HEK293 (cell line): ENCODE data around the gene TAF6L.
"Not testable (repeated sequence)": the region's sequence is repeated elsewhere in the genome, so short reads cannot be mapped to it uniquely, and the experiment has no call there.

Experiments used
- CTCF ChIA-PET: fragments of 350-600 bp; formaldehyde crosslinking; extraction: SDS; loops from one replicate; lab custom pipeline; 2021; ENCODE audit warnings: antibody characterized with exemption; lab: Yijun Ruan, JAX
- POLR2A ChIA-PET: fragments of 300-600 bp; formaldehyde crosslinking; extraction: SDS; loops from one replicate; lab custom pipeline; 2020; ENCODE audit warnings: antibody characterized with exemption, inconsistent platforms; lab: Yijun Ruan, JAX
- H3K27ac ChIP-seq: fragments of 200-500 bp; sonication (Bioruptor generic); 2 replicates; pipeline ENCODE4 v1.5.1; 2014; ENCODE audit warnings: low read depth, low read length, control low read depth, inconsistent platforms; ENCODE audit errors: extremely low read depth
- H3K36me3 ChIP-seq, 2 experiments: fragments of 200-500 bp in 1 of 2; sonication (Bioruptor generic) in 1 of 2; 1 replicate in 1 of 2; 2 replicates in 1 of 2; pipeline ENCODE4 v1.5.1; 2014 to 2017; ENCODE audit warnings: inconsistent platforms in 2 of 2, low read length in 2 of 2; ENCODE audit not compliant: control insufficient read depth in 2 of 2, insufficient read depth in 1 of 2
- H3K4me1 ChIP-seq: fragments of 200-500 bp; sonication (Bioruptor generic); 2 replicates; pipeline ENCODE4 v1.5.1; 2014; ENCODE audit warnings: mild to moderate bottlenecking, low read length, inconsistent platforms; ENCODE audit not compliant: control insufficient read depth, insufficient read depth
- H3K4me3 ChIP-seq: 2 replicates; pipeline ENCODE4 v1.5.1; 2011; ENCODE audit warnings: low read depth, mild to moderate bottlenecking, control low read depth, low read length, moderate library complexity
- H3K9me3 ChIP-seq: fragments of 200-500 bp; sonication (Bioruptor generic); 2 replicates; pipeline ENCODE4 v1.5.1; 2014; ENCODE audit warnings: low read depth, low read length, inconsistent platforms; ENCODE audit not compliant: control insufficient read depth, insufficient read depth
- FEZF1 ChIP-seq: fragments of 450-650 bp; formaldehyde crosslinking; IDR thresholded peaks from 2 replicates; pipeline ENCODE4 v1.5.1; 2016; ENCODE audit warnings: missing biosample characterization, missing genetic modification characterization
- KLF16 ChIP-seq: fragments of 450-650 bp; formaldehyde crosslinking; IDR thresholded peaks from 2 replicates; pipeline ENCODE4 v1.5.1; 2017; ENCODE audit warnings: missing biosample characterization, missing genetic modification characterization
- KLF7 ChIP-seq: fragments of 450-650 bp; formaldehyde crosslinking; IDR thresholded peaks from 2 replicates; pipeline ENCODE4 v1.5.1; 2016; ENCODE audit warnings: missing biosample characterization, missing genetic modification characterization, borderline replicate concordance
- OVOL3 ChIP-seq: fragments of 450-650 bp; formaldehyde crosslinking; IDR thresholded peaks from 2 replicates; pipeline ENCODE4 v1.5.1; 2016; ENCODE audit warnings: missing biosample characterization, missing genetic modification characterization
- SETDB1 ChIP-seq: IDR thresholded peaks from one replicate; pipeline ENCODE4 v1.6.1; 2017; ENCODE audit warnings: mild to moderate bottlenecking, low read length, moderate library complexity, mixed read lengths; ENCODE audit not compliant: insufficient read length
- ZBTB17 ChIP-seq: fragments of 450-650 bp; formaldehyde crosslinking; IDR thresholded peaks from 2 replicates; pipeline ENCODE4 v1.5.1; 2016; ENCODE audit warnings: missing biosample characterization, missing genetic modification characterization
- ZBTB21 ChIP-seq: fragments of 450-650 bp; formaldehyde crosslinking; IDR thresholded peaks from 2 replicates; pipeline ENCODE4 v1.5.1; 2017; ENCODE audit warnings: missing biosample characterization, missing genetic modification characterization
- ZFHX2 ChIP-seq: fragments of 450-650 bp; formaldehyde crosslinking; conservative IDR thresholded peaks from 2 replicates; pipeline ENCODE4 v1.5.1; 2016; ENCODE audit warnings: missing biosample characterization, missing genetic modification characterization
- ZFP69B ChIP-seq: fragments of 450-650 bp; formaldehyde crosslinking; IDR thresholded peaks from 2 replicates; pipeline ENCODE4 v1.5.1; 2016; ENCODE audit warnings: missing biosample characterization, missing genetic modification characterization
- ZNF121 ChIP-seq: fragments of 450-650 bp; formaldehyde crosslinking; IDR thresholded peaks from 2 replicates; pipeline ENCODE4 v1.5.1; 2016; ENCODE audit warnings: missing biosample characterization, missing genetic modification characterization
- ZNF184 ChIP-seq: fragments of 450-650 bp; IDR thresholded peaks from 2 replicates; pipeline ENCODE4 v1.5.1; 2018; ENCODE audit warnings: missing biosample characterization, mild to moderate bottlenecking, missing genetic modification characterization
- ZNF2 ChIP-seq: fragments of 450-650 bp; formaldehyde crosslinking; IDR thresholded peaks from 2 replicates; pipeline ENCODE4 v1.5.1; 2016; ENCODE audit warnings: missing biosample characterization, missing genetic modification characterization
- ZNF274 ChIP-seq, 2 experiments: fragments of 200-500 bp in 1 of 2; fragments of 450-650 bp in 1 of 2; sonication (Bioruptor generic) in 1 of 2; formaldehyde crosslinking in 1 of 2; IDR thresholded peaks; 2 replicates each; pipeline versions ENCODE4 v1.5.1 to v1.6.1; 2014 to 2016; ENCODE audit warnings: borderline replicate concordance in 1 of 2, inconsistent platforms in 1 of 2, low read length in 1 of 2, missing biosample characterization in 1 of 2, missing genetic modification characterization in 1 of 2
- ZNF324 ChIP-seq: fragments of 450-650 bp; formaldehyde crosslinking; IDR thresholded peaks from 2 replicates; pipeline ENCODE4 v1.5.1; 2016; ENCODE audit warnings: missing biosample characterization, missing genetic modification characterization
- ZNF37A ChIP-seq: fragments of 450-650 bp; IDR thresholded peaks from 2 replicates; pipeline ENCODE4 v1.5.1; 2018; ENCODE audit warnings: missing biosample characterization, missing genetic modification characterization
- ZNF660 ChIP-seq: fragments of 450-650 bp; IDR thresholded peaks from 2 replicates; pipeline ENCODE4 v1.5.1; 2018; ENCODE audit warnings: missing biosample characterization, mild to moderate bottlenecking, missing genetic modification characterization
- ZNF76 ChIP-seq: fragments of 450-650 bp; formaldehyde crosslinking; IDR thresholded peaks from 2 replicates; pipeline ENCODE4; 2016; ENCODE audit warnings: low read depth, missing biosample characterization, missing genetic modification characterization, borderline replicate concordance
- ZNF843 ChIP-seq: fragments of 450-650 bp; formaldehyde crosslinking; IDR thresholded peaks from 2 replicates; pipeline ENCODE4 v1.5.1; 2016; ENCODE audit warnings: missing biosample characterization, missing genetic modification characterization
- ZSCAN30 ChIP-seq: fragments of 450-650 bp; IDR thresholded peaks from 2 replicates; pipeline ENCODE4 v1.5.1; 2018; ENCODE audit warnings: missing biosample characterization, mild to moderate bottlenecking, missing genetic modification characterization, moderate library complexity
- TF ChIP-seq, protein P1 (sequence below): fragments of 450-650 bp; formaldehyde crosslinking; IDR thresholded peaks from 2 replicates; pipeline ENCODE4 v1.5.1; 2016; ENCODE audit warnings: missing biosample characterization, missing genetic modification characterization
- TF ChIP-seq, protein P2 (sequence below): fragments of 450-650 bp; formaldehyde crosslinking; conservative IDR thresholded peaks from 2 replicates; pipeline ENCODE4 v1.5.1; 2016; ENCODE audit warnings: low read depth, missing biosample characterization, missing genetic modification characterization
- TF ChIP-seq, protein P3 (sequence below): fragments of 450-650 bp; formaldehyde crosslinking; IDR thresholded peaks from 2 replicates; pipeline ENCODE4 v1.5.1; 2016; ENCODE audit warnings: missing biosample characterization, missing genetic modification characterization

Gene TAF6L

DNA sequence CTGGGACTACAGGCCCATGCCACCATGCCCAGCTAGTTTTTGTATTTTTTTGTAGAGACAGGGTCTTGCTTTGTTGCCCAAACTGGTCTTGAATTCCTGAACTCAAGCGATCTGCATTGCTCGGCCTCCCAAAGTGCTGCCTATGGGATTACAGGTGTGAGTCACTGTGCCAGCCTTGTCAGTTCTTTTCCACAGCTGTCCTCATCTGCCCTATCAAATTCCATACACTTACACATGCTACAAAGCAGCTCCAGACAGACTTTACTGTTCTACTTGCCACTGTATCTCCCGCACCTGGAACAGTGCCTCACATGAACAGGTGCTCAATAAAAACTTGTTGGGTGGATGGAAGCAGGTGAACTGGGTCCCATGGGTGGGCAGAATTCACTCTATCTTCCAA, 52.5 kb downstream of the TAF6L start (continued):
- TF ChIP-seq, protein P1, sequence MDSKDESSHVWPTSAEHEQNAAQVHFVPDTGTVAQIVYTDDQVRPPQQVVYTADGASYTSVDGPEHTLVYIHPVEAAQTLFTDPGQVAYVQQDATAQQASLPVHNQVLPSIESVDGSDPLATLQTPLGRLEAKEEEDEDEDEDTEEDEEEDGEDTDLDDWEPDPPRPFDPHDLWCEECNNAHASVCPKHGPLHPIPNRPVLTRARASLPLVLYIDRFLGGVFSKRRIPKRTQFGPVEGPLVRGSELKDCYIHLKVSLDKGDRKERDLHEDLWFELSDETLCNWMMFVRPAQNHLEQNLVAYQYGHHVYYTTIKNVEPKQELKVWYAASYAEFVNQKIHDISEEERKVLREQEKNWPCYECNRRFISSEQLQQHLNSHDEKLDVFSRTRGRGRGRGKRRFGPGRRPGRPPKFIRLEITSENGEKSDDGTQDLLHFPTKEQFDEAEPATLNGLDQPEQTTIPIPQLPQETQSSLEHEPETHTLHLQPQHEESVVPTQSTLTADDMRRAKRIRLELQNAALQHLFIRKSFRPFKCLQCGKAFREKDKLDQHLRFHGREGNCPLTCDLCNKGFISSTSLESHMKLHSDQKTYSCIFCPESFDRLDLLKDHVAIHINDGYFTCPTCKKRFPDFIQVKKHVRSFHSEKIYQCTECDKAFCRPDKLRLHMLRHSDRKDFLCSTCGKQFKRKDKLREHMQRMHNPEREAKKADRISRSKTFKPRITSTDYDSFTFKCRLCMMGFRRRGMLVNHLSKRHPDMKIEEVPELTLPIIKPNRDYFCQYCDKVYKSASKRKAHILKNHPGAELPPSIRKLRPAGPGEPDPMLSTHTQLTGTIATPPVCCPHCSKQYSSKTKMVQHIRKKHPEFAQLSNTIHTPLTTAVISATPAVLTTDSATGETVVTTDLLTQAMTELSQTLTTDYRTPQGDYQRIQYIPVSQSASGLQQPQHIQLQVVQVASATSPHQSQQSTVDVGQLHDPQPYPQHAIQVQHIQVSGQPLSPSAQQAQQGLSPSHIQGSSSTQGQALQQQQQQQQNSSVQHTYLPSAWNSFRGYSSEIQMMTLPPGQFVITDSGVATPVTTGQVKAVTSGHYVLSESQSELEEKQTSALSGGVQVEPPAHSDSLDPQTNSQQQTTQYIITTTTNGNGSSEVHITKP (tag by site-specific recombination) = no peak

DNA sequence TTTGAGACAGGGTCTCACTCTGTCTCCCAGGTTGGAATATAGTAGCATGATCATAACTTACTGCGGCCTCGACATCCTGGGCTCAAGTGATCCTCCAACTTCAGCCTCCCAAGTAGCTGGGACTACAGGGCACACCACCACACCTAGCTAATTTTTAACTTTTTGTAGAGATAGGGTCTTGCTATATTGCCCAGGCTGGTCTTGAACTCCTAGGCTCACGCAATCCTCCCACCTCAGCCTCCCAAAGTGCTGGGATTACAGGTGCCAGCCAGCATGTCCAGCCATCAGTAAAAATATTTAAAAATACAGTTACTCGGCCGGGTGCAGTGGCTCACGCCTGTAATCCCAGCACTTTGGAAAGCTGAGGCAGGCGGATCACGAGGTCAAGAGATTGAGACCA, 56.9 kb downstream of the TAF6L start:
- POLR2A ChIA-PET = interaction anchor here (1.1 to 2.2 kb wide), 4 partner anchors 13 to 101 kb away, joined by 4 to 12 read pairs (median 4); partner anchors contain the start of genes HNRNPUL2, NXF1 and SLC3A2
- peak; percentile 55; the same call in 1 of the 2 replicates for TF ChIP-seq ZNF121
- CTCF ChIA-PET = interaction anchor here (0.7 kb wide), 1 partner anchor 41 kb away, joined by 3 read pairs; no protein-coding TSS in a partner anchor
- H3K27ac ChIP-seq, H3K4me1 ChIP-seq, H3K4me3 ChIP-seq, H3K9me3 ChIP-seq: not testable (repeated sequence)
- H3K36me3 ChIP-seq = peaks cover 0 to 57% of the 10 kb centered on the region in 2 experiments; a peak in 2 of 3 replicates

DNA sequence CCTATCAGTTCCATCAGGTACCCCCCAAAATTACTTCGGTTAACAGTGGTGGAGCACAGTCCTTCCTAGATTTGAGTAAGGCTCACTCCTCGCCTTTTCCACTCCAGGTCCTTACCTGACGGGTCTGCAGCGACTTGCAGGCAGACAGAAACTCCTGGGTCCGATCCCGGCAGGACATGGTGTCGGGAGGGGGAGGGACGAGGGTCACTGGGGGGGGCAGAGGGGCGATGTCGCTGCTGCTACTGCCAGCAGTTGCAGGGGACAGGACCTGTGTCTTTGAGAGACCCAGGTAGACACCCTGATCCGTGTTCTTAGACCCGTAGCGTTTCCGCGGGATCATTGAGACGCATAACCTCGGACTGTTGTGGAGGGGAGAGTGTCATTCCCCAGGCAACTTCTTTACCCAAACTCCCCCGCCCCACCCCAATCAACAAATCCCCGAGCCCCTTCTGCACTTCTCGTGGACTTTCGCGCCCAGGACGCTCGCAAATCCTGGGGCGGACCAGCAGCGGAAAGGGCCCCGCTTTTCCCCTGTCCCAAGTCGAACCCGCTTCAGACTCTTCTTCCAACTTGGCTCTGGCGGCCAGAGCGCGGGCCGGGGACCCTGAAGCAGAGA, 59.8 kb downstream of the TAF6L start:
- H3K9me3 ChIP-seq = no peaks in the 10 kb centered on the region
- peaks cover 0 to 55% of the 10 kb centered on the region in 2 experiments; a peak in 2 of 3 replicates for H3K36me3 ChIP-seq
- peak overlapping the region; percentile 87 for H3K4me3 ChIP-seq
- CTCF ChIA-PET = interaction anchor here (1.5 to 2.1 kb wide), 2 partner anchors 44 kb away, joined by 7 to 13 read pairs; partner anchors contain the start of gene TMEM179B
- TF ChIP-seq ZBTB17 (tag by site-specific recombination) (0 out of 2 replicates have a peak, but pooled peaks have one; percentile 16), ZFHX2 (tag by site-specific recombination) (no peak), SETDB1 (no peak), ZNF2 (tag by site-specific recombination) (no peak), ZBTB21 (0 out of 2 replicates have a peak, but pooled peaks have one; percentile 10), ZNF184 (tag by site-specific recombination) (peak; percentile 43; the same call in 1 of the 2 replicates), ZSCAN30 (tag by site-specific recombination) (0 out of 2 replicates have a peak, but pooled peaks have one; percentile 35), ZNF660 (tag by site-specific recombination) (peak; percentile 33; the same call in 1 of the 2 replicates), KLF7 (tag by site-specific recombination) (0 out of 2 replicates have a peak, but pooled peaks have one; percentile 24), ZNF37A (tag by site-specific recombination) (no peak), ZNF324 (peak; percentile 83), OVOL3 (no peak), ZNF274 (IDR thresholded peaks at IDR 0.05; ENCODE audit: low read length) (no peak), ZNF274 (tag by site-specific recombination; IDR thresholded peaks at IDR 0.05; ENCODE audit: borderline replicate concordance) (no peak), ZNF843 (tag by site-specific recombination) (peak; percentile 21; the same call in 1 of the 2 replicates), FEZF1 (tag by site-specific recombination) (no peak), ZFP69B (tag by site-specific recombination) (peak; percentile 60; the same call in 1 of the 2 replicates), KLF16 (tag by site-specific recombination) (no peak; the same call in 1 of the 2 replicates), ZNF76 (peak; percentile 47; the same call in 1 of the 2 replicates)
- TF ChIP-seq, protein P2, sequence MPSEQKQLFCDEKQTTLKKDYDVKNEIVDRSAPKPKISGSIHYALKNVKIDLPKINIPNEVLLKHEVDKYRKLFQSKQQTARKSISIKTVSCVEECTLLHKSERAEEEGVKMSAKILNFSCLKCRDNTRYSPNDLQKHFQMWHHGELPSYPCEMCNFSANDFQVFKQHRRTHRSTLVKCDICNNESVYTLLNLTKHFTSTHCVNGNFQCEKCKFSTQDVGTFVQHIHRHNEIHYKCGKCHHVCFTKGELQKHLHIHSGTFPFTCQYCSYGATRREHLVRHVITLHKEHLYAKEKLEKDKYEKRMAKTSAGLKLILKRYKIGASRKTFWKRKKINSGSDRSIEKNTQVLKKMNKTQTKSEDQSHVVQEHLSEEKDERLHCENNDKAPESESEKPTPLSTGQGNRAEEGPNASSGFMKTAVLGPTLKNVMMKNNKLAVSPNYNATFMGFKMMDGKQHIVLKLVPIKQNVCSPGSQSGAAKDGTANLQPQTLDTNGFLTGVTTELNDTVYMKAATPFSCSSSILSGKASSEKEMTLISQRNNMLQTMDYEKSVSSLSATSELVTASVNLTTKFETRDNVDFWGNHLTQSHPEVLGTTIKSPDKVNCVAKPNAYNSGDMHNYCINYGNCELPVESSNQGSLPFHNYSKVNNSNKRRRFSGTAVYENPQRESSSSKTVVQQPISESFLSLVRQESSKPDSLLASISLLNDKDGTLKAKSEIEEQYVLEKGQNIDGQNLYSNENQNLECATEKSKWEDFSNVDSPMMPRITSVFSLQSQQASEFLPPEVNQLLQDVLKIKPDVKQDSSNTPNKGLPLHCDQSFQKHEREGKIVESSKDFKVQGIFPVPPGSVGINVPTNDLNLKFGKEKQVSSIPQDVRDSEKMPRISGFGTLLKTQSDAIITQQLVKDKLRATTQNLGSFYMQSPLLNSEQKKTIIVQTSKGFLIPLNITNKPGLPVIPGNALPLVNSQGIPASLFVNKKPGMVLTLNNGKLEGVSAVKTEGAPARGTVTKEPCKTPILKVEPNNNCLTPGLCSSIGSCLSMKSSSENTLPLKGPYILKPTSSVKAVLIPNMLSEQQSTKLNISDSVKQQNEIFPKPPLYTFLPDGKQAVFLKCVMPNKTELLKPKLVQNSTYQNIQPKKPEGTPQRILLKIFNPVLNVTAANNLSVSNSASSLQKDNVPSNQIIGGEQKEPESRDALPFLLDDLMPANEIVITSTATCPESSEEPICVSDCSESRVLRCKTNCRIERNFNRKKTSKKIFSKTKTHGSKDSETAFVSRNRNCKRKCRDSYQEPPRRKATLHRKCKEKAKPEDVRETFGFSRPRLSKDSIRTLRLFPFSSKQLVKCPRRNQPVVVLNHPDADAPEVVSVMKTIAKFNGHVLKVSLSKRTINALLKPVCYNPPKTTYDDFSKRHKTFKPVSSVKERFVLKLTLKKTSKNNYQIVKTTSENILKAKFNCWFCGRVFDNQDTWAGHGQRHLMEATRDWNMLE (tag by site-specific recombination) = peak; percentile 42; the same call in 1 of the 2 replicates
- TF ChIP-seq, protein P3, sequence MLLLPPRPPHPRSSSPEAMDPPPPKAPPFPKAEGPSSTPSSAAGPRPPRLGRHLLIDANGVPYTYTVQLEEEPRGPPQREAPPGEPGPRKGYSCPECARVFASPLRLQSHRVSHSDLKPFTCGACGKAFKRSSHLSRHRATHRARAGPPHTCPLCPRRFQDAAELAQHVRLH = peak; percentile 73; the same call in 1 of the 2 replicates
- peaks cover 2% of the 10 kb centered on the region; the same call in 1 of the 2 replicates for H3K4me1 ChIP-seq
- POLR2A ChIA-PET = interaction anchor here (0.6 to 5.1 kb wide), 29 partner anchors 8 to 257 kb away, joined by 3 to 93 read pairs (median 7); partner anchors contain the start of genes BSCL2, C11orf98, CSKMT and EEF1G
- H3K27ac ChIP-seq = peak overlapping the region; percentile 88
